ENCODE data around the gene CRTC1.

GRCh38 chr19:18676692-18677091 is 6.8 kb upstream of the CRTC1 start:
- TF ChIP-seq CTCF (IDR thresholded peaks at IDR 0.05 in 4 of 5, conservative IDR thresholded peaks at IDR 0.05 in 1 of 5) (no peak), POLR2A (IDR thresholded peaks at IDR 0.05) (no peak)
